Stimulated activated CD8-positive, alpha-beta memory T cell treated with anti-CD3 and anti-CD28 coated beads, Interleukin-7, amount 100 ng/mL, for 1 hour (primary cell): ENCODE measurements around the gene MAP3K5.
"Not testable (repeated sequence)": the region's sequence is repeated elsewhere in the genome, so short reads cannot be mapped to it uniquely, and the experiment has no call there.

Source experiments
- DNase-seq, 2 donors: peaks; one replicate each; pipeline ENCODE4 v3.0.0-alpha.2; 2020; ENCODE audit warnings: low read depth in 2 of 2

MAP3K5 gene

DNA sequence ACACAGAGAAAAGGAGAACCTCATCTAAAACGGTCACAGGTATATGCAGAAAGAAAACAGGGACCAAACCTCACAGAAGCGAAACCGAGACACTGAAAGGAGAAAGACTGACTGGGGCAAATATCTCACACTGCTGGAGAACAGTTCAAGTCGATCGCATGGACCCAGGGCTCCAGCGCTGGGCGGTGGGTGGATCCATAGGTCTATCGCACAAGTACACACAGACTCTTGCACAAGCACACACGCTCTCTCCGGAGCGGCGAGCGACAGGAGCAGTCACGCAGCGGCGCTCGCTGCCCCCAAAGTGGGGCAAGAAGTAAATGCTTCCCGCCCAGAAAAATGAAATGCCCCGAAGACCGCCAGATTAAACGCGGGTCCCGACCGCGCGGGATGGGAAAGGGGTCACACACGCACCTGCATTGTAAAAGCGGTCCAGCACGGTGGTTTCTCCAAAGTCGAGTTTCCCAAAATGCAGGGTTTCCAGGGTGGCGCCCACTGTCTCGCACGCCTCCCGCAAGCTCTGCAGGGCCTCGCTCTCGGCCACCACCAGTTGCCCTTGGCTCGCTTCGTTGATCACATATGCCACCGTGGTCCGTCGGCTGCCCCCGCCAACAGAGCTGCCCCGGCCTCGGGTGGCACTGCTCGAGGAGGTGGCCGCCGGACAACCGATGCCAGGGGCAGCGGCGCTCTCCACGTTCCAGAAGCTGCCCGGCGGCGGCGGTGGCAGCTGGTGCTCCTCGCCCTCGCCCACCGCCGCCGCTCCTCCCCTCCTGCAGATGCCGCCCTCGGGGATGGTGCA, 782 bp downstream of the MAP3K5 start:
- DNase-seq: peak; percentile 15 to 17

DNA sequence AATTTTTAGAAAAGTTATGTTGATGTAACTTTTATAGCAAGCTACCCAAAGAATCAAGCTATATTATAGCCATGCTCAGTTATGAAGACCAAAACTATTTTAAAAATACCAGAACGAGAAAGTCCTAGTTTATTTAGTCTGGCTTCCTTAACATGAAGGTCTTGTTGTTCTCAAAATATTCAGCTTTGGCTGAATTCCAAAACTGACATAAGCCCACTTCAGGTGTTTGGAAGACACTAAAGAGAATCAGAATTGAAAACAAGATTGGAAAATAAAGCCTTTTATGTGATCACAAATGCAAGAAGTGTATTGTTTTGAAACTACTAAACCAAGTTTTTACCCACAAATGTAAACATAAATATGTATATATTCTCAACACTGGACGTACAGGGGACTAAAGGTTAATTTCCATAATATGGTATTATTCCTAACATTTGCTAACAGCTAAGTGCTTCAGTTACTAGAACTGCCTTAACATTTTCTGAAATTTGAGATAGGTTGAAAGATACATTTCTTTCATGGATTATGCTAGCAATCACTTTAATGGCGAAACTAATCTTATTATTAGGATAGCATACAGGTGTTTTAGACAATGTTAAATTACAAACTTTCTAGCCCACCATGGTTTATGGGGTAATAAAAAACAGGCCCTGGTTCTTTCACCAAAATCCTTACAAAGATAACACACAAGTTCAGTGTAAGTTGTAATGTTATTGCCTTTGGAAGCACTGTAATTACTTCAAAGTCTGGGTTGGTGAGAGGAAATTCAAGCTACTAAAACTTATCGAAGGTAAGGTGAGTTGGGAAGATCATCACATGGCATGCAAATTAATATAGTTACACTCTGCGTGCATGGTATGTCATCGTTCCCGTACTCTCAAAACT, 1.6 kb downstream of the MAP3K5 start:
- DNase-seq: no peak

DNA sequence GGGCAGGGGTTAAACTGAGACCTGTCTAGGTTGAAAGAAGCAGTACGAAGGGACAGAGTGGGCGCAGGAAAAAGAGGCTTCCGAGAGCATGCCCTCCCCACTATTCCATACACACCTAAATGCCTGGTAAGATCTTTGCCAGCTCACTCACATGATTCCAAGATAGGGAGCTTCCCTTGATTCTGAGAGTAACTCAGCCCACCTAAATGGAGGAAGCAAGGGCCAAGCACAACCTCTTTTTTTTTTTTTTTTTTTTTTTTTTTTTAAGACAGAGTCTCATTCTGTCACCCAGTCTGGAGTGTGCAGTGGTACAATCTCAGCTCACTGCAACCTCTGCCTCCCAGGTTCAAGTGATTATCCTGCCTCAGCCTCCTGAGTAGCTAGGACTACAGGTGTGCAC, 2.8 kb downstream of the MAP3K5 start:
- DNase-seq: not testable (repeated sequence)

DNA sequence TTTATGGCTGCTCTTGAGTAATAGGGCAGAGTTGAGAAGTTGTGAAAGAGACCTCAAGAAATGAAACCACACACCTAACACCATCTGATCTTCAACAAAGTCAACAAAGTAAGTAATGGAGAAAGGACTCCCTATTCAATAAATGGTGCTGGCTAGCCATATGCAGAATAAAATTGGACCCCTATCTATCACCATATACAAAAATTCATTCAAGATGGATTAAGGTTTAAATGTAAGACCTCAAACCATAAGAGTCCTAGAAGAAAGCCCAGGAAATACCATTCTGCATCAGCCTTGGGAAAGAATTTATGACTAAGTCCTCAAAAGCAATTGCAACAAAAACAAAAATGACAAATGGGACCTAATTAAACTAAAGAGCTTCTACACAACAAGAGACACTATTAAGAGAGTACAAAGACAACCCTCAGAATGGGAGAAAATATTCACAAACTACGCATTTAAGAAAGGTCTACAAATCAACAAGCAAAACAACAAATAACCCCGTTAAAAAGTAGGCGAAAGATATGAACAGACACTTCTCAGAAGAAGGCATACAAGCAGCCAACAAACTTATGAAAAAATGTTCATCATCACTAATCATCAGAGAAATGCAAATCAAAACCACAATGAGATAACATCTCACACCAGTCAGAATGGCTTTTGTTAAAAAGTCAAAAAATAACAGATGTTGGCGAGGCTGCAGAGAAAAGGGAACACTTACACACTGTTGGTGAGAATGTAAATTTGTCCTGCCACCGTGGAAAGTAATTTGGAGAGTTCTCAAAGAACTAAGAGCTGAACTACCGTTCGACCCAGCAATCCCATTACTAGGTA, 4.0 kb downstream of the MAP3K5 start:
- DNase-seq: no peak

DNA sequence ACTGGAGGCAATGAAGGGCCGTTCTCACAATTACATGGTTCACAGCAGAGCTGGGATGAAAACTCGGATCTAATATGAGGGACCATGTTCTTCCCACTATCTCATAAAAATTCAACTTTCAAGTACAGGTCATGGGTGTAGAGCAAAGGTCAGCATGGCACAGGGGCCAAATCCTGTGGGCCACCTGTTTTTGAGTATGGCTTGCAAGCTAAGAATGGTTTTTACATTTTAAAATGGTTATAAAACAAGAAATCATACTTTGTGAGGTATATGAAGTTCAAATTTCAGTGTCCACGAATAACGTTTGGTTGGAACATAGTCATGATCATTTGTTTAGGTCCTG, 4.6 kb downstream of the MAP3K5 start:
- no peak for DNase-seq

DNA sequence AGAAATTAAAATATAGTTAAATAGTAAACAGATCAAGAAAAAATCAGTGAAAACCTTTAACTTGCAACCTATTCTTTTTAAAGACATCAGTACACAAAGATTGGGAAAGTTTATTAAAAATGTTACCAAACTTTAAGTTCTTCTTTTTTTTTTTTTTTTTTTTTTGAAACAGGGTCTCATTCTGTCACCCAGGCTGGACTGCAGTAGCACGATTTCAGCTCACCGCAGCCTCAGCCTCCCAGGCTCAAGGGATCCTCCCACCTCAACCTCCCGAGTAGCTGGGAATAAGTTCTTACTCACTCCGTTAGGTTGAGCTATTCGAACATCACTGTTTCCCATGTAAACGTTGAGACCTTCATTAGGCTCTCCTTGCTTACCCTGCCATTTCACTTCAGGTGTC, 5.6 kb downstream of the MAP3K5 start:
- DNase-seq: no peak

DNA sequence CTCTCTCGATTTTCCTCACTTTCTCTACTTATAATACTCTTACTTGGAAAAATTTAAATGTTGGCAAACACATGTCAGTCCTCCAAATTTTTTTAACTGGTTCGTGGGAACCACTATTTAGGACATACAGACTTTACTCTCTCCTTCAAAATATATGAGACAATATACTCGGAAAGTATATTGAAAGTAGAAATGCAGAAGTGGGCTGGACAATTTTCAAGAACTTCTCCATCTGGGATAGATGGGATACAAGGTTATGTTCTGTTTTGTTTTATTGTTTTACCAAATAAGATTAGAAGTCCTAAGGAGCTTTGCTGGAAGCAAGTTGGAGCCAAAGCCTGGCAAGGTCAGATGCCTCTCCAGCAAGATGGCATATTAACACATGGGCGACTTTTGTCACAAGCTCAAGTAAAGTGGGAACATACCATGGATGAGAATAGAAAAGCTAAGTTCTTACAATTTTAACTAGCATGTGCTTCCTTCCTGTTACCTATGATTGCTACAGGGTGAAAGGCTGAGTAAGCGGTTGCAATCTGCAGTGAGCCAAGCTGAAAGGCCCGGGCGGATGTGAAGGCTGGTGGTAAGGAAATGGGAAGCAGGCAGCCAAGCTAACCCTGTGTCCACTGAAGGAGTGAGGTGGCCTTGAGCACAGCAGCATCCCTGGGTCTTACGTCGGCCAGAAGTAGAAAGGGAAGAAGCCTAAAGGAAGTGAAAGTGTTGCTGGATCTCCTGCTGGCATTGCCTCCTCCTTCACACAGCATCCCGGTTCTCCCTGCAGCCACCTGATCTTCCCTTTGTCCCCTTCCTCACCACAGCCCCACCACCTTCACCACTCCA, 7.1 kb downstream of the MAP3K5 start:
- DNase-seq: no peak

DNA sequence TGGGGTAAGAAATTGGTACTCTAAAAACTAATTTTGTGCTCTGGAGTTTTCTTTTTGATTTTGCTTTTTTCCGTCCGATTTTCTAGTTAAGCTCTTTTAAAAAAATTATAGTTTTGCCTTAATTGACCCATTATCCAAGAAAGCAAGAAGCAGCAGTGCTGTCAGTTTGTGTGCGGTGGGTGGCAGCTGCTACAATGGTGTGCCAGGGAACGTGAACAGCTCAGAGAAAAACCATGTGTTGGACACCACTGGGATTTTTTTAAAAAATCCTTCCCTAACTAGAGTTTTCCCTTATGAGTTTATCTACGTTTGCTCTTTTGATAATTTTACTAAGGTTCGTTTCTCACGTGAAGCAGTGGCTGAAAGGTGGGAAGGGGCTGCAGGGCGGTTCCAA, 8.0 kb downstream of the MAP3K5 start:
- DNase-seq: no peak

DNA sequence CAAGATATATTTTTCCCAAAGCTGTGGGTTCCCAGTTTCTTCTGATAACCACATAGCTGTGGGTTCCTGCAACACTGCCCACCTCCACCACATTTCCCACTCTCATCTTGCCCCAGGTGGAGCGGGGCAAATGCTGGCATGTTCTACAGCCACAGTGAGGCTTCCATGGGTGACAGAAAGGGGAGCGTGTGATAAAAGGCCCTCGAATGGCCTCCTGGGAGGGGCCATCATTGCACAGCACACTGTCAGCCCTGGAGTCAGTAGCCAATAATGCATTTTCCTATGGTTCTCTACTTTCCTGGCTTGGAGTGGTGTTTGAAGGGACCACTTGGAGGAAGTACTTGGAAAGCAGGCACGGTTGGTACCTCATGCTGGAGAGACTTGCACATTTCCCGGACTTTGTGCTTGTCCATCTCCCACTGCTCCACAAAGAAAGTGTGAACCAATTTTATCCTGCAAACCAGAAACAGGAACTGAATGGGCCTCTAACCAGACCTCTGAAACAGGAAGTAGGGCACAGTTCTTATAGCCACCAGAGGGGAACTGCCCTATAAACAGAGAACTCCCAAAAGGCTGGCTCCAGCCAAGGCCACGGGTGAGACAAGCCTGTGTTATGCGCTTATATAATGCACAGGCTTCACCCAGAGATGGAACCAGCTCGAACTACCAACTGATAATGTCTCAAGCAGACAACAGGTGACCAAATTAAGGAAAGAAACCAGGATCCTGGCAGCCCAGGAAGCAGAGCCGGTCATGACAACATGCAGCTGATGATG, 8.6 kb downstream of the MAP3K5 start:
- DNase-seq: no peak

DNA sequence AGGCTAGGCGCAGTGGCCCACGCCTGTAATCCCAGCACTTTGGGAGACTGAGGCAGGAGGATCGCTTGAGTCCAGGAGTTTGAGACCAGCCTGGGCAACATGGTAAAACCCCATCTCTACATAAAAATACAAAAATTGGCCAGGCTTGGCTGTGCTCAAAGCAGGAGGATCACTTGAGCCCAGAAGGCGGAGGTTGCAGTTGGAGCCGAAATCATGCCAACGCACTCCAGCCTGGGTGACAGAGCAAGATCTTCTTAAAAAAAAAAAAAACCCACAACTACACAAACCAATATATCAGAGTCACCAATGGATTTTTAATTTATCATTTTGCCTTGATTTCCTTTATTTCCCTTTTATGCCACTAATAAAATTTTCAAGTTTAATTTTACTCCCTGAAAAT, 9.3 kb downstream of the MAP3K5 start:
- DNase-seq: no peak

DNA sequence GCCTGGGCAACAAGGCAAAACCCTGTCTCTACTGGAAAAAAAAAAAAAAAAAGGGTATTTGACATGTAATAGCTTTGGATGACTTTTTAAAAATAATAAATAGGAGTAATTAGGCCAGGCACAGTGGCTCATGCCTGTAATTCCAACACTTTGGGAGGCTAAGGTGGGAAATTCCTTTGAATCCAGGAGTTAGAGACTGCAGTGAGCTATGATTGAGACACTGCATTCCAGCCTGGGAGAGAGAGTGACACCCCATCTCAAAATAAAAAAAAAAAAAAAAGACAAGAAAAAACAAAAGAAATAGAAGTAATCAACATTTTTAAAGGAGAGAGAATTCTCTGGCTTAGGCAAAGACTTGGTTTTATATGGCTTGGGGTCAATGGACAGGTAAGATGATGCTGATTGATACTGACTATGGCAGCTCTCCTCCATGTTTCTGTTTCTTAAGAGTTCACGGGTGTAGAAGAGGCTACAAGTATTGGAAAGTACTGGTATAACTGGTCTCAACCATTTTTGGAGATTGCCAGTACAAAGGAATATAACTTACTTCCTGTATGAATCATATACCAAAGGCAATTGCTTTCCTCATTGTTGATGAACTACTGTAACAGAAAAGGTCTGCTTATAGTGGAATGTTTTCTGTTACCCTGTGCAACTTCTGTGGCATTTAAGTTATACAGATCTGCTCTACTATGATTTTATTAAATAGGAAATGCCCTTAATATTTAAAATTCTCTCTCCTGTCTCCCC, 10.1 kb downstream of the MAP3K5 start:
- no peak for DNase-seq

DNA sequence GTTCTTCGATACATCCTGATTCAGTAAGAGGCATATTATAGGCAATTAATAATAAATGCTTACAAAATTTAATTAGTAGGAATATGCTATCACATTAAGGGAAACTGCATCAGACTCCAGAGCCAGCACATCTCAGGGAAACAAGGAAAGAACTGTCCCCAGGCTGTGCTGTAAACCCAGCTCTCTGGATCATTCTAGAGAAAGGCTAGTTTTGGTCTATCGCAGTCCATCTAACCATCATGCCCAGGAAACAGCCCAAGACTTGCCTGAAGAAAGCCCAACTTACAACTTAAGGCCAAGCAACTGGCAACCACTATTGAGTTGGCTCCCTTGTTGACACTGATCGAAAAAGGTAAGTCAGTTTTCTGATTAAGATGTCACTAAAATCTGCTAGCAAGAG, 11.3 kb downstream of the MAP3K5 start:
- no peak for DNase-seq

DNA sequence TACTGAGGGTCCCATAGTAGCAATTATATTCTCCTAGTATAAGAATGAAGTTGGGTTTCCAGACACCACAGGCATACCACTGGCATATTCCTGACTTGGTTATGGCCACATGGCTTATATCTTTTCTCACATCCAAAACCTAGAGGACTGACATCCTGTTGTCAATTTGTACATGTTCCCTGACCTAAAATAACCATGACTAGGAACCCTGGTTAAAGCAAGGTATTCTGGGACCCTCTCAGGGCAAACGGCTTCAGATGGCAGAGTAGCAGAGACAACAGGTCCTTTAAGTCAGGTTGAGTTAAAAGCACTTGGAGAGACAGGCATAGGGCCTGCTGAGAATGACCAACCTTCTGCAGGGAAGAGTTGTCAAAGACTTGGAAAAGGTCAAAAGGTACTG, 12.6 kb downstream of the MAP3K5 start:
- no peak for DNase-seq

DNA sequence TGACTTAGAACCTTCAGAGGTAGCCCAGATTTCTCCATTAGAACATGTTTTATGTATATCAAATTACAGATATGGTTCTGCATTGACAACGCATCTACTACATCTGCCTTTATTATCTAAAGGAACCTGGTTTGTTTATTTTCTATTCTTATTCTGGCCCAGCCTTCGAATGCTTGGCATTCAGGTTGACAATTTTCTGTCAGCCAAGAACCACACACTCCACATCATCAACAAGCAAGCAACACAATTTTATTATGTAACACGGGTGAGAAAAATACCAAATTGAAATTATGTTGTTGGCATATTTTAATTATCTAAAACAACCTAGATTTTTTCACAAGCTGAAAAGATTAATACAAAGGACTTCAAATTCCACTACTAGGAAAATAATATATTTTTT, 14.6 kb downstream of the MAP3K5 start:
- no peak for DNase-seq

DNA sequence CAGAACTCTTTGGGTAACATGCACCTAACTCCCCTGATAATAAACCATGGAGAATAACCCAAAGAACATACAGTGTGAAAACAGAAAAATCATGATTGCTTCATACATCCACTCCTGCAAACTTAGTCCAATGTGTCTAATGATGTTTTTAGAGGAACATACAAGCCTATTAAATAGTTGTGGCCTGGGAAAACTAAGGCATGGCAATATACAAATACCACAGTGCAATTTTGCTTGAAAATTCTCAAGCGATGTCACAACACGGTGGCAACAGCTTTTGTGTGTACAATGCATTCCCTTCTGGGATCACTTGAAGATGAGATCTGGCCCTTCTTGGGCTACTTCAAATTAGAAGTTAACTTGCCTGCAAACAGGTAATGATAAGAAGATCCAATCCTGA, 16.7 kb downstream of the MAP3K5 start:
- no peak for DNase-seq

DNA sequence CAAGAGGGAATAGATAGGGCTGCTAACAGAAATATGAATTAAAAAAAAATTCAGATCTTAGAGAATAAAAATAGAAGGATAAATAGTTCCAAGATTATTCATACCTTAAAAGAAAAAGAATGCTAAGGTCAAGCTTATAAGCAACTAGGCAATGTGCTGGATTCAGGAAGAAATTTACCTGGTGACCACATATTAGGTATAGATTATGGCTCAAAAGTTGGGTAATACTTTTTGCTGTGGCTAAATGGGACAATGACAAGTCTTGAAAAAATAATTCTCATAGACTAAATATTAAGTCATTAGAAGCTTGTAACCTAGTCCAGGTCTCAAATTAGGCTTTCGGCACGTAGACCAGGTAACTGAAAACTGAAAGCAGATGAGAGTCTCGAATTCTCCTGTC, 17.2 kb downstream of the MAP3K5 start:
- DNase-seq: no peak

DNA sequence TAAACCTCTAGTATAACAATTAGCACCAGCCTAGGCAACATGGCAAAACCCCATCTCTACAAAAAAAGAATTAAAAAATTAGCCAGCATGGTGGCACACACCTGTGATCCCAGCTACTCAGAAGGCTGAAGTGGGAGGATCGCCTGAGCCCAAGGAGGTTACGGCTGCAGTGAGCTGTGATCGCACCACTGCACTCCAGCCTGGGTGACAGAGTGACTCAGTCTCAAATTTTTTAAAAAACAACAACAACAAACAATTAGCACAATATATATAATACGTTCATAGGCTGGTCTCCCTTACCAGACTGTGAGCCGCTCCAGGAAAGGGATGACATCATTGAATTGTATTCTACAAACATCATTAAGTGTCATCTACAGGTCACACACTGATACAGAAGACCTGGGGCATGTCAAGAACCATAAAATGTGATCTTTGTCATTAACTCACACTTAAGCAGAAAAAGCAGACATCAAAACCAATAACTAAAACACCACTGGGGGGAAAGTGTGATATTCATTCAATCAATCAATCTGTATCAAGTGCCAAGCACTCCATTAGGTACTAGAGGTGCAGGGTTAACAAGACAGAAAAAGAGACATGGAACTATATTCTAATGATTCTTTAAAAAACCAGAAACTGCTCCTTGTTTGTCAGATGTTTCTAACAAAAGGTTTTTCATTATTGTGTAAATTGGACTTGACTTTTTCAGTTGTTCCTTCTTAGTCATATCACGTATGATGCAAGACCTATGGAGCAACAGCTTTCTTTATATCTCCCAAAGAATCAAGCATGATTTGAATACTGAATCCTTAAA, 17.8 kb downstream of the MAP3K5 start:
- DNase-seq: no peak

DNA sequence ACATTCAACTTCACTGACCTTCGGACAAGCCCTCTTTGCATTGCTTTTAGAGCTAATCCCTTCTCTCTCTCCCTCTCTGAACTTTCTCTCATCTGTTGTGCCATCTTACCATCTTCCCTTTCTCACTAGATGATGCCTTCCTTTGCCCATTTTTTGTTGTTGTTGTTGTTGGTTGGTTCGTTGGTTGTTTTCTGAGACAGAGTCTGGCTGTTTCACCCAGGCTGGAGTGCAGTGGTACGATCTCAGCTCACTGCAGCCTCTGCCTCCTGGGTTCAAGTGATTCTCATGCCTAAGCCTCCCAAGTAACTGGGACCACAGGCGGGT, 18.8 kb downstream of the MAP3K5 start:
- no peak for DNase-seq
